Bronchial epithelial cell (primary cell): ENCODE results near the gene IFT27. TPM values are rescaled to one million over a fixed set of nuclear protein-coding genes. Genes with fewer than 3 reads are reported as not detected.
"Not testable (repeated sequence)": the region's sequence is repeated elsewhere in the genome, so short reads cannot be mapped to it uniquely, and the experiment has no call there.

ENCODE experiments used
- DNase-seq: peaks from one replicate; pipeline ENCODE4 v3.0.0-alpha.2; 2010; ENCODE audit warnings: low read depth
- FAIRE-seq: peaks from 2 replicates; lab custom pipeline; 2011; peaks lifted over from hg19 to GRCh38; lab: Jason Lieb, UNC
- H3K27me3 ChIP-seq: 2 replicates; pipeline ENCODE4 v1.5.1; 2011; ENCODE audit warnings: low read length; ENCODE audit not compliant: control insufficient read depth, insufficient read depth
- H3K36me3 ChIP-seq: 2 replicates; pipeline ENCODE4 v1.5.1; 2011; ENCODE audit warnings: low read length; ENCODE audit not compliant: control insufficient read depth, insufficient read depth
- H3K4me3 ChIP-seq: 2 replicates; pipeline ENCODE4 v1.5.1; 2011; ENCODE audit warnings: mild to moderate bottlenecking, low read depth, low read length, control low read depth
- total RNA-seq: library from RNA; depleted of rRNA; stranded (reverse); fragments of >200 nt; gene quantifications from 2 replicates; pipeline ENCODE4 v1.2.1, GENCODE V29; 2014
- TF ChIP-seq, protein P1 (sequence below): IDR thresholded peaks from 2 replicates; pipeline ENCODE4 v1.5.1; 2011; ENCODE audit warnings: mild to moderate bottlenecking, moderate library complexity, low read length, control low read depth, inconsistent platforms; ENCODE audit not compliant: insufficient read depth, severe bottlenecking

IFT27 gene
- total RNA-seq, 1 donor from 2014 or later = 10.8 TPM

DNA sequence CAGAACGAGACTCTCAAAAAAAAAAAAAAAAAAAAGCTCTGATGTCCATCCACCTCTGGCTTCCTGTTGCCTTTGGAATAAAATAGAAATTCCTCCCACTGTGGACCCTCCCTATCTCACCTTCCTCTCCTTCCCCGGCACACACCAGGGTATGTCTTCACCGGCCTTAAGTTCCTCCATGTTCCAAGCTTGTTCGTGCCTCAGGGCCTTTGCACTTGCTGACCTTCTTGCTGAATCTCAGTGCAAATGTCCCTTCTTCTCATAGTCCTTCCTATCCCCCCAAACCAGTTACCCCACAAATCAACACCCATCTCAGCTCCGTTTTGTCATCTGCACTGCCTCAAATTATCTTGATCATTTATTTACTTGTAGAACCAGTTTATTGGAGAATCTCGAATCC lies 20.6 kb downstream of the IFT27 start:
- Histone ChIP-seq H3K4me3 (no peak overlapping the region), H3K27me3 (peaks cover 2% of the 10 kb centered on the region), H3K36me3 (no peaks in the 10 kb centered on the region)
- FAIRE-seq = no peak
- TF ChIP-seq, protein P1, sequence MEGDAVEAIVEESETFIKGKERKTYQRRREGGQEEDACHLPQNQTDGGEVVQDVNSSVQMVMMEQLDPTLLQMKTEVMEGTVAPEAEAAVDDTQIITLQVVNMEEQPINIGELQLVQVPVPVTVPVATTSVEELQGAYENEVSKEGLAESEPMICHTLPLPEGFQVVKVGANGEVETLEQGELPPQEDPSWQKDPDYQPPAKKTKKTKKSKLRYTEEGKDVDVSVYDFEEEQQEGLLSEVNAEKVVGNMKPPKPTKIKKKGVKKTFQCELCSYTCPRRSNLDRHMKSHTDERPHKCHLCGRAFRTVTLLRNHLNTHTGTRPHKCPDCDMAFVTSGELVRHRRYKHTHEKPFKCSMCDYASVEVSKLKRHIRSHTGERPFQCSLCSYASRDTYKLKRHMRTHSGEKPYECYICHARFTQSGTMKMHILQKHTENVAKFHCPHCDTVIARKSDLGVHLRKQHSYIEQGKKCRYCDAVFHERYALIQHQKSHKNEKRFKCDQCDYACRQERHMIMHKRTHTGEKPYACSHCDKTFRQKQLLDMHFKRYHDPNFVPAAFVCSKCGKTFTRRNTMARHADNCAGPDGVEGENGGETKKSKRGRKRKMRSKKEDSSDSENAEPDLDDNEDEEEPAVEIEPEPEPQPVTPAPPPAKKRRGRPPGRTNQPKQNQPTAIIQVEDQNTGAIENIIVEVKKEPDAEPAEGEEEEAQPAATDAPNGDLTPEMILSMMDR = no peak
- no peak for DNase-seq

DNA sequence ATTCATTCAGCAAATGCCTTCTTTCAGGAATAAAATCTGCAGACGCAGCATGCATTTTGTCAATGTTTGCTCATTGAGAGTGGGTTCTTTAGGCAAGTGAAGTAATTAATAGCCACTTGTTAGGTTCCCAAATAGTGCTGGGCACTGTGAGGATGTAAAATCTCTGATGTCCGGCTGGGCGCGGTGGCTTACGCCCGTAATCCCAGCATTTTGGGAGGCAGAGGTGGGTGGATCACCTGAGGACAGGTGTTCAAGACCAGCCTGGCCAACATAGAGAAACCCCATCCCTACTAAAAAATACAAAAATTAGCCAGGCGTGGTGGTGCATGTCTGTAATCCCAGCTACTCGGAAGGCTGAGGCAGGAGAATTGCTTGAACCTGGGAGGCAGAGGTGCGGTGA lies 21.0 kb downstream of the IFT27 start:
- not testable (repeated sequence) for H3K4me3 ChIP-seq, H3K27me3 ChIP-seq, DNase-seq, H3K36me3 ChIP-seq, FAIRE-seq

DNA sequence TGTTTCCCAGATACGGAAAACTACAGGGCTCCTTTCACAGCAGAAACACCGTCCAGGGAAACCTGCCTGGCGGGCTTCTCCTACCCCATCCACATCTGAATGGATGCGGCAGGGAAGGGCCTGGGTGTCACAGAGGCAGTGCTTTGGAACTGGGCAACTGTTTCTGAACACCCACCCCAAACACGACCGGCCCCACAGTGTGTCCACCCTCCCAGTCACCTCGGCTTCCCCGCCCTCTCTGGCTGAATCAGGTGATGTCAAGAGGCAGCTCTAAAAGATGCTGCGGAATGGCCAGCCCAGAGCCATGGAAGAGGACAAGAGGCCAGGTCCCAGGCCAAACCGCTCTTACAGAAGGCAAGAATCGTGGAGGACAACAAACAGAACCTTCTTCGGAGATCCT lies 22.0 kb downstream of the IFT27 start:
- no peak for FAIRE-seq
- no peak for DNase-seq
- Histone ChIP-seq H3K36me3 (no peaks in the 10 kb centered on the region), H3K27me3 (peaks cover 2% of the 10 kb centered on the region), H3K4me3 (no peak overlapping the region)
- TF ChIP-seq, protein P1 = no peak

DNA sequence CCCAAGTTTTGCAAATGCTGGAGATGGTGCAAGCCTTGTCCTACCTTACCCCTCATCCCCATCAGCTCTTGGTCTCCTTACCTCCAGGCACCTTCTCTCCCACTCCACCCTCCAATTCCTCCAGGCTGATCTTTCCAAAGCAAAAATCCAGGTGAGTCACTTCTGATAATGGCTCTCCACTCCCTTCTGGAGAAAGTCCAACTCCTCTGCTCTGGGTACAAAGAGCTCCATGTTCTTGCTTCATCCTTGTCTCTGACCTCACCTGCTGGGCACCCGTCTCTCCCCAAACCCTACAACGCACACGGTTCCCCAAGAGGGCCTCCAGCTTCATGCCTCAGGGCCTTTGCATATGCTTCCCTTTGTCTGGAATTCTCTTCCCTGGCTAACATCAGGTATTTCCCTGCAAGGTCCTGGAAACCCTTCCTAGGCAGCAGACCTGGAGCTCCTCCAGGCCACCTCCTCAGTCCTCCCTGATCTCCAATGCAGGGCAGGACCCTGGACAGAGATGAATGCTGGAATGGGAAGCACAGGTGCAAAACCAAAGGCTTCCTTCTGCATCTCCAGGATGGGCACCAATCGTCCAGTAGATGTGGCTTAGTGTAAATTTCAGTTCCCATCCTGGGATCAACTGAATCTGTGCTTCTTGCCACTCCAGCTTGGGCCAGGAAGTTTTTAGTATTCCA lies 22.7 kb downstream of the IFT27 start:
- Histone ChIP-seq H3K4me3 (no peak overlapping the region), H3K27me3 (peaks cover 2% of the 10 kb centered on the region), H3K36me3 (no peaks in the 10 kb centered on the region)
- TF ChIP-seq, protein P1 = no peak
- FAIRE-seq = peak; percentile 77
- peak; percentile 74 for DNase-seq

DNA sequence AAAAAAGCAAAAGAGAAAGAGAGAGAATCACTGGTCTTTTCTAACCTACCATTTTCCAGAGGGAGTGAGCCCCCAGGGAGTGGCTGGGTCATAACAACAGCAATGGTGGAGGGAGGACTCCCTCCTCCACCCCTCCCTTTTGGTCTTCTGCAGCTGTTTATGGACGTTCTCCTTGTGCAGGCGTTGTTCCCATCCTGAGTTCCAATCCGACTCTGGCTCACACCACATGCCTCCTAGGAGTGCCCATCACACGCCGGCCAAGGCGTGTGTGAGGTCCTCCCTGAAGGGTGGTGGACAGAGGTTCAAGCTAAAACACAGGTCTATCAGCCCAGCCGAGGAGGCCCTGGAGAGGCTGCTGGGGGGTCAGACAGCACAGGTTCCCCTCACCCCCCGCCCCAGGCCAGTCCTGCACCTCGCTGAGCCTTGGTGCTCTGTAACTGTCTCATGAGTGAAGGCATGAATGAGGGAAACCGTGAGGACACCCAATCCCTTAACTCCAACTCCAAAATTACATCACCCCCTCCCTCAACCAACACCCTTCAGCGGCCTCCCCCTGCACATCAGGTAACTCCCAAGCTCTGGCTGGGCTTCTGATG lies 29.4 kb downstream of the IFT27 start:
- no peak for FAIRE-seq

DNA sequence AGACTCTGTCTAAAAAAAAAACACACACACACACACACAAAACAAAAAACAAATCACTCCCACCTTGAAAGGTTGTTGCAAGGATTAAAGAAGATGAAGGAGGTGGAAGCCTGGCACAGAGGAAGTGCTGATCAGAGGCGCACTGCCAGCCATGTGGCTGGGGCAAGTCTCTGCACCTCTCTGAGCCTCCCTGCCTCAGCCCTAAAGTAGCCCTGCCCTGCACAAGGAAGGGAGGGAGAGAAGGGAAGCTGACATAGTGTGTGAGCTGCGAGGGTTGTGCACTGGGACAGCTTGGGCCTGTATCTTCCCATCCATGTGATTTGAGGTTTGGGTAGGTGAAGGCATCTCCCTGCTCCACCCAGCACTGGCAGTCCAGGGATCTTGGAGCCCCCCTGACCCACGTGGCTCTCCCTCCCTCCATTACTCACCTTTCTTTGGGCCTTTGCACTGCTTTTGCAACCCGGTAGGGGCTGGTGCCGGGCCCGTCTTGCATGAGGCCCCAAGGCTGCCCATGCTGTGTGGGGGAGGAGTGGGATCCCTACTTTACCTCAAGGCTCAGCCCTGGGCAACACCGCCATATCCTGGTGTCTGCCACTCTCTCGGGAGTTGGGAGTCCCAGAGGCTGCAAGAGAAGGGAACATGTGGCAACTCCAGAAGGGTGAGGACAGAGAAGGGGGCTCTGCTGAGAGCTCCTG lies 30.5 kb downstream of the IFT27 start:
- FAIRE-seq (peak; percentile 68), DNase-seq (peak; percentile 50)
- H3K36me3 ChIP-seq = no peaks in the 10 kb centered on the region
- TF ChIP-seq, protein P1 = no peak
- H3K4me3 ChIP-seq = no peak overlapping the region
- peaks cover 2% of the 10 kb centered on the region for H3K27me3 ChIP-seq

More for the DNA sequence above, 29.4 kb downstream of the IFT27 start:
- Histone ChIP-seq H3K27me3 (no peaks in the 10 kb centered on the region), H3K36me3 (no peaks in the 10 kb centered on the region), H3K4me3 (no peak overlapping the region)
- TF ChIP-seq, protein P1 = no peak
- no peak for DNase-seq
